ENCODE data around the gene ZNF555.

The ZNF555 gene

DNA sequence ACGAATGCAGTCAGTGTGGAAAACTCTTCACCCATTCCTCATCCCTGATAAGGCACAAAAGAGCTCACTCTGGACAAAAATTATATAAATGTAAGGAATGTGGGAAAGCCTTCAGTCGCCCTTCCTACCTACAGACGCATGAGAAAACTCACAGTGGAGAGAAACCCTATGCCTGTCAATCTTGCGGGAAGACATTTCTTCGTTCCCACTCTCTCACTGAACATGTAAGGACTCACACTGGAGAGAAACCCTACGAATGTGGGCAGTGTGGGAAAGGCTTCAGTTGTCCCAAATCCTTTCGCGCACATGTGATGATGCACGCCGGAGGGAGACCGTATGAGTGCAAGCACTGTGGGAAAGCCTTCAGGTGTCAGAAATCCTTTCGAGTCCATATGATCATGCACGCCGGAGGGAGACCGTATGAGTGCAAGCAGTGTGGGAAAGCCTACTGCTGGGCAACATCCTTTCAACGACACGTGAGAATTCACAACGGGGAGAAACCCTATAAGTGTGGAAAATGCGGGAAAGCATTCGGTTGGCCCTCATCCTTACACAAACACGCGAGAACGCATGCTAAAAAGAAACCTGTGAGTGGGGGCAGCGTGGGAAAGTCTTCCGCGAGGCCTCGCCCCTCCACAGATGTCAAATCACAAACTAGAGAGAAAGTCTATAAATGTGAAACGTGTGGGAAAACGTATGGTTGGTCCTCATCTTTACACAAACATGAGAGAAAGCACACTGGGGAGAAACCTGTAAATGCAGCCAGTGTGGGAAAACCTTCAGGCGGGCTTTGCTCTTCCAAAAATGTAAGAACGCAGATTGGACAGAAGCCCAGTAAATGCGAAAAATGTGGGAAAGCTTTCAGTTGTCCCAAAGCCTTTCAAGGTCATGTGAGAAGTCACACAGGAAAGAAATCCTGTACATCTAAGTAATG, 36.4 kb downstream of the ZNF555 start:
- Histone ChIP-seq H2BK120ac (ENCODE audit: low read depth, low read length) (no peak overlapping the region), H3K9me3 (replicated peaks in 1 of 2; ENCODE audit: control insufficient read depth in 2 of 2, insufficient read depth in 1 of 2, low read depth in 1 of 2, low read length in 2 of 2) (peaks cover 16 to 22% of the 10 kb centered on the region in 2 donors), H3K23ac (ENCODE audit: low read depth, low read length, poor library complexity) (no peak overlapping the region), H2BK12ac (ENCODE audit: low read length) (no peak overlapping the region), H4K91ac (ENCODE audit: low read depth, low read length, poor library complexity) (no peak overlapping the region), H2AFZ (ENCODE audit: low read length) (no peak overlapping the region), H3K4me3 (ENCODE audit: low read length in 2 of 2) (no peak overlapping the region), H3K4me2 (ENCODE audit: insufficient read depth, low read length, poor library complexity, severe bottlenecking) (no peak overlapping the region), H2AK5ac (ENCODE audit: low read depth, low read length) (no peak overlapping the region), H2BK5ac (ENCODE audit: low read length) (no peak overlapping the region), H3K27ac (replicated peaks; ENCODE audit: low read length) (no peak overlapping the region), H3K18ac (ENCODE audit: low read length) (no peak overlapping the region), H3K14ac (ENCODE audit: low read length) (no peak overlapping the region), H3K4ac (ENCODE audit: low read length) (no peak overlapping the region), H3K36me3 (replicated peaks in 1 of 2; ENCODE audit: control insufficient read depth in 2 of 2, insufficient read depth in 2 of 2, low read length in 2 of 2) (no peaks in the 10 kb centered on the region), H3K79me1 (ENCODE audit: low read depth, low read length) (no peaks in the 10 kb centered on the region), H2BK15ac (ENCODE audit: low read length) (no peak overlapping the region), H4K8ac (ENCODE audit: low read depth, low read length) (no peak overlapping the region), H3K27me3 (ENCODE audit: control insufficient read depth in 3 of 3, insufficient read depth in 3 of 3, low read depth in 1 of 3, low read length in 3 of 3) (no peaks in the 10 kb centered on the region), H3K9ac (ENCODE audit: low read depth, low read length, poor library complexity) (no peak overlapping the region), H3K4me1 (ENCODE audit: control insufficient read depth in 2 of 2, insufficient read depth in 1 of 2, low read depth in 1 of 2, low read length in 2 of 2) (no peaks in the 10 kb centered on the region)
- no CpG with 5 or more reads among the region's 32 CpGs for WGBS, 2 donors (ENCODE audit: extremely low coverage in 2 of 2, insufficient read length in 2 of 2, insufficient replicate concordance in 1 of 2)
- DNase-seq (ENCODE audit: low spot score): no peak

DNA sequence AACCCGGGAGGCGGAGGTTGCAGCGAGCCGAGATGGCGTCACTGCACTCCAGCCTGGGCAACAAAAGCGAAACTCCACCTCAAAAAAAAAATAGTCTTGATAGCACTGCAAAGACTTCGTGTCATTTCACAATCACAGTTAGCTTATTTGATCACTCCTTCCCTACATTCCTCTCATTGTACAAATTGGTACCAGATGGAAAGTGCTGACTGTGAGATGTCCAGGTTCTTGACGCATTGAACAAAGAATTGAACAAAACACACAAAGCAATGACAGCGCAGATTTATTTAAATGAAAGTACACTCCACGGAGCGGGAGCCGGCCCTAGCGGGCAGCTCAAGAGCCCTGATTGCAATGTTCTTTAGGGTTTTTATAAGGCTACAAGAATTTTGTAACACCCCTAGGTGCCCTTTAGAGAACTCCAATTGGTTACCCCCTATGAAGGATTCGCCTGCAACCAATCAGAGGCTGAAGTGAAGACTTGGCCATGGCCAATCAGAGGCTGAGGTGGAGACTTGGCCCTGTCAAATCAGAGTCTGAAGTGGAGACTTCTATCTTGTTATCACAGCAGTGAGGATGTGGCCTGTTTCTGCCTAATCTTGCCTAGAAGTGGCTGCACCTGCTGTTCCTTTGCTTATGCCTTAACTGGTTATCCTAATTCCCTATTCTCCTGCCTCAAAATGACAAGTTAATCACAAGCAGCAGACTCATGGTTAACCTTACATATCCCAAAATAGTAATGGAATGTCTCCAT, 42.6 kb downstream of the ZNF555 start:
- Histone ChIP-seq H3K27me3 (ENCODE audit: control insufficient read depth in 3 of 3, insufficient read depth in 3 of 3, low read depth in 1 of 3, low read length in 3 of 3) (no peaks in the 10 kb centered on the region), H2BK12ac (ENCODE audit: low read length) (no peak overlapping the region), H4K91ac (ENCODE audit: low read depth, low read length, poor library complexity) (no peak overlapping the region), H3K4me1 (ENCODE audit: control insufficient read depth in 2 of 2, insufficient read depth in 1 of 2, low read depth in 1 of 2, low read length in 2 of 2) (peaks cover 1 to 5% of the 10 kb centered on the region in 2 donors), H4K8ac (ENCODE audit: low read depth, low read length) (no peak overlapping the region), H3K4me3 (ENCODE audit: low read length in 2 of 2) (no peak overlapping the region), H3K36me3 (replicated peaks in 1 of 2; ENCODE audit: control insufficient read depth in 2 of 2, insufficient read depth in 2 of 2, low read length in 2 of 2) (no peaks in the 10 kb centered on the region), H3K4me2 (ENCODE audit: insufficient read depth, low read length, poor library complexity, severe bottlenecking) (no peak overlapping the region), H2BK15ac (ENCODE audit: low read length) (no peak overlapping the region), H2AK5ac (ENCODE audit: low read depth, low read length) (no peak overlapping the region), H3K18ac (ENCODE audit: low read length) (no peak overlapping the region), H3K27ac (replicated peaks; ENCODE audit: low read length) (no peak overlapping the region), H2BK120ac (ENCODE audit: low read depth, low read length) (no peak overlapping the region), H2BK5ac (ENCODE audit: low read length) (no peak overlapping the region), H3K9ac (ENCODE audit: low read depth, low read length, poor library complexity) (no peak overlapping the region), H3K79me1 (ENCODE audit: low read depth, low read length) (peaks cover under 1% of the 10 kb centered on the region), H3K4ac (ENCODE audit: low read length) (no peak overlapping the region), H2AFZ (ENCODE audit: low read length) (no peak overlapping the region), H3K14ac (ENCODE audit: low read length) (no peak overlapping the region), H3K23ac (ENCODE audit: low read depth, low read length, poor library complexity) (no peak overlapping the region), H3K9me3 (replicated peaks in 1 of 2; ENCODE audit: control insufficient read depth in 2 of 2, insufficient read depth in 1 of 2, low read depth in 1 of 2, low read length in 2 of 2) (peaks cover 3 to 9% of the 10 kb centered on the region in 2 donors)
- no peak for DNase-seq (ENCODE audit: low spot score)
- no CpG with 5 or more reads among the region's 14 CpGs for WGBS, 2 donors (ENCODE audit: extremely low coverage in 2 of 2, insufficient read length in 2 of 2, insufficient replicate concordance in 1 of 2)

GRCh38 chr19:2885736-2886135, 44.5 kb downstream of the ZNF555 start:
- Histone ChIP-seq H3K4me3 (ENCODE audit: low read length in 2 of 2) (no peak overlapping the region), H3K14ac (ENCODE audit: low read length) (no peak overlapping the region), H3K27ac (replicated peaks; ENCODE audit: low read length) (no peak overlapping the region), H4K91ac (ENCODE audit: low read depth, low read length, poor library complexity) (no peak overlapping the region), H3K4ac (ENCODE audit: low read length) (no peak overlapping the region), H3K18ac (ENCODE audit: low read length) (no peak overlapping the region), H2BK12ac (ENCODE audit: low read length) (no peak overlapping the region), H3K27me3 (ENCODE audit: control insufficient read depth in 3 of 3, insufficient read depth in 3 of 3, low read depth in 1 of 3, low read length in 3 of 3) (no peaks in the 10 kb centered on the region), H3K4me2 (ENCODE audit: insufficient read depth, low read length, poor library complexity, severe bottlenecking) (no peak overlapping the region), H2AK5ac (ENCODE audit: low read depth, low read length) (no peak overlapping the region), H3K4me1 (ENCODE audit: control insufficient read depth in 2 of 2, insufficient read depth in 1 of 2, low read depth in 1 of 2, low read length in 2 of 2) (peaks cover 1 to 5% of the 10 kb centered on the region in 2 donors), H2AFZ (ENCODE audit: low read length) (no peak overlapping the region), H2BK5ac (ENCODE audit: low read length) (no peak overlapping the region), H2BK15ac (ENCODE audit: low read length) (no peak overlapping the region), H3K36me3 (replicated peaks in 1 of 2; ENCODE audit: control insufficient read depth in 2 of 2, insufficient read depth in 2 of 2, low read length in 2 of 2) (no peaks in the 10 kb centered on the region), H3K9me3 (replicated peaks in 1 of 2; ENCODE audit: control insufficient read depth in 2 of 2, insufficient read depth in 1 of 2, low read depth in 1 of 2, low read length in 2 of 2) (peaks cover 0 to 11% of the 10 kb centered on the region in 2 donors), H3K79me1 (ENCODE audit: low read depth, low read length) (peaks cover 4% of the 10 kb centered on the region), H2BK120ac (ENCODE audit: low read depth, low read length) (no peak overlapping the region), H3K9ac (ENCODE audit: low read depth, low read length, poor library complexity) (no peak overlapping the region), H4K8ac (ENCODE audit: low read depth, low read length) (no peak overlapping the region), H3K23ac (ENCODE audit: low read depth, low read length, poor library complexity) (no peak overlapping the region)
- WGBS, 2 donors (ENCODE audit: extremely low coverage in 2 of 2, insufficient read length in 2 of 2, insufficient replicate concordance in 1 of 2): no CpG with 5 or more reads among the region's 17 CpGs
- no peak for DNase-seq (ENCODE audit: low spot score)

DNA sequence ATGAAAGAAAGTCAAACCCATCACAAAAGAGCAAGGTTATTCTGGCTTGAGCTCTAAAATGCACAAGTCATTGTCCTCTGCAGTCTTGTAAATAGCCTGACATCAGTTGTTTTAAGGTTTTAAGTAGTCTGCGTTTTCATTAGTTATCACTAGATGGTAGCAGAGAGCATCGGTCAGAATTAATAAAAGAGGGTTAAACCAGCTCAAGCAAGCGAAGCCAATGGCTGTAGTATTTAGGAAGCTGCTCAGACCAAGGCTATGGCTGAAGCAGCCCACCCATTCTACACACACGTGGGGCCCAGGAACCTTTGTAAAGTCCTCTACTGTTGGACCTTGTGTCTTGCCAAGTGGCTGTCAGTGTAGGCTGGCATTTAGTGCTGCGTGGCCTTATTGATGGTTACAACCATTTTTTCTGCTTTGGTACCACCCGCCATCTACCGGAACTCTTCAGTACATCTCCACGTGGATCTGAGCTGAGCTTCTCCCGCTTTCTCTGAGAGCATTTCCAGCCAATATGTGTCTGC, 46.2 kb downstream of the ZNF555 start:
- Histone ChIP-seq H4K8ac (ENCODE audit: low read depth, low read length) (no peak overlapping the region), H3K4ac (ENCODE audit: low read length) (no peak overlapping the region), H3K14ac (ENCODE audit: low read length) (no peak overlapping the region), H3K23ac (ENCODE audit: low read depth, low read length, poor library complexity) (no peak overlapping the region), H3K4me1 (ENCODE audit: control insufficient read depth in 2 of 2, insufficient read depth in 1 of 2, low read depth in 1 of 2, low read length in 2 of 2) (peaks cover 1 to 5% of the 10 kb centered on the region in 2 donors), H3K4me2 (ENCODE audit: insufficient read depth, low read length, poor library complexity, severe bottlenecking) (no peak overlapping the region), H2AK5ac (ENCODE audit: low read depth, low read length) (no peak overlapping the region), H2BK12ac (ENCODE audit: low read length) (no peak overlapping the region), H3K4me3 (ENCODE audit: low read length in 2 of 2) (no peak overlapping the region), H3K9ac (ENCODE audit: low read depth, low read length, poor library complexity) (no peak overlapping the region), H3K79me1 (ENCODE audit: low read depth, low read length) (peaks cover 4% of the 10 kb centered on the region), H2BK5ac (ENCODE audit: low read length) (no peak overlapping the region), H3K18ac (ENCODE audit: low read length) (no peak overlapping the region), H3K9me3 (replicated peaks in 1 of 2; ENCODE audit: control insufficient read depth in 2 of 2, insufficient read depth in 1 of 2, low read depth in 1 of 2, low read length in 2 of 2) (peaks cover 0 to 11% of the 10 kb centered on the region in 2 donors), H4K91ac (ENCODE audit: low read depth, low read length, poor library complexity) (no peak overlapping the region), H2BK120ac (ENCODE audit: low read depth, low read length) (no peak overlapping the region), H3K27ac (replicated peaks; ENCODE audit: low read length) (no peak overlapping the region), H3K27me3 (ENCODE audit: control insufficient read depth in 3 of 3, insufficient read depth in 3 of 3, low read depth in 1 of 3, low read length in 3 of 3) (no peaks in the 10 kb centered on the region), H2AFZ (ENCODE audit: low read length) (peak overlapping the region; percentile 82), H2BK15ac (ENCODE audit: low read length) (no peak overlapping the region), H3K36me3 (replicated peaks in 1 of 2; ENCODE audit: control insufficient read depth in 2 of 2, insufficient read depth in 2 of 2, low read length in 2 of 2) (no peaks in the 10 kb centered on the region)
- WGBS, 2 donors (ENCODE audit: extremely low coverage in 2 of 2, insufficient read length in 2 of 2, insufficient replicate concordance in 1 of 2): no CpG with 5 or more reads among the region's 9 CpGs
- DNase-seq (ENCODE audit: low spot score): no peak
